Left lung (tissue), 10 donors: ENCODE results near the gene OSBPL3. TPM values are rescaled to one million over a fixed set of nuclear protein-coding genes. Genes with fewer than 3 reads are reported as not detected.

Source experiments
- ATAC-seq: fragments of 200-7000 bp; cut with Tn5 transposase; one replicate; pipeline ENCODE4 v1.9.1; 2020; ENCODE audit warnings: moderate library complexity
- DNase-seq, 4 donors: peaks; one replicate each; pipeline ENCODE4 v3.0.0-alpha.2; 2013 to 2020
- H3K27ac ChIP-seq, 2 donors: fragments of 200-600 bp; sonication (generic) in 1 of 2; one replicate each; pipeline versions ENCODE4 v1.5.0 to v1.8.0; 2020 to 2021
- H3K27me3 ChIP-seq, 2 donors: fragments of 200-600 bp; sonication (generic) in 1 of 2; one replicate each; pipeline versions ENCODE4 v1.5.0 to v1.8.0; 2020 to 2021
- H3K36me3 ChIP-seq, 2 donors: fragments of 200-600 bp; sonication (generic) in 1 of 2; one replicate each; pipeline versions ENCODE4 v1.5.0 to v1.8.0; 2020 to 2021
- H3K4me1 ChIP-seq, 2 donors: fragments of 200-600 bp; one replicate each; pipeline ENCODE4 v1.8.0; 2021
- H3K4me3 ChIP-seq, 2 donors: fragments of 200-600 bp; sonication (generic) in 1 of 2; one replicate each; pipeline versions ENCODE4 v1.5.0 to v1.8.0; 2020 to 2021; ENCODE audit warnings: mild to moderate bottlenecking in 1 of 2
- H3K9me3 ChIP-seq, 2 donors: fragments of 200-600 bp; sonication (generic) in 1 of 2; one replicate each; pipeline versions ENCODE4 v1.5.0 to v1.8.0; 2020 to 2021
- CTCF ChIP-seq, 2 donors: fragments of 200-600 bp; sonication (generic) in 1 of 2; IDR thresholded peaks; one replicate each; pipeline versions ENCODE4 v1.5.0 to v1.8.0; 2021; ENCODE audit warnings: antibody characterized with exemption in 2 of 2
- intact Hi-C, 2 donors: fragments of 100-400 bp; cut with DNase I; formaldehyde crosslinking; loops; one replicate each; pipeline versions ENCODE4 v1.11.2 to v1.14.2; 2022
- polyA plus RNA-seq, 6 donors: library from polyadenylated mRNA; unstranded; fragments of 120-200 nt; gene quantifications; one replicate each; pipeline ENCODE4 v1.2.1, GENCODE V29; 2013; ENCODE audit not compliant: insufficient read length in 6 of 6
- total RNA-seq, 2 donors: library from RNA; stranded (reverse); fragmentation: NEBNext Ultra II Directional; extraction: Animal tissue kit (Norgen Biotek cat#: 25700); gene quantifications; one replicate each; pipeline ENCODE4 v1.2.1, GENCODE V29; 2021
- donor health status: DM: no; HTN: yes; CAD: no.
- donor health status: DM: no; HTN: no; CAD: no.

Gene OSBPL3
- total and polyA plus RNA-seq, 8 donors: 2.3 to 30.5 (median 3.3) TPM

- peaks cover 0 to 6% of the 10 kb centered on the region in 2 donors for H3K4me1 ChIP-seq
- intact Hi-C loops: no loop called here
- H3K9me3 ChIP-seq: no peaks in the 10 kb centered on the region
- no peak overlapping the region for H3K27ac ChIP-seq
- H3K27me3 ChIP-seq: no peaks in the 10 kb centered on the region
- TF ChIP-seq CTCF (IDR thresholded peaks at IDR 0.05): no peak
- no peaks in the 10 kb centered on the region for H3K36me3 ChIP-seq
- DNase-seq: no peak
- no peak for ATAC-seq
- no peak overlapping the region for H3K4me3 ChIP-seq
These were observed 77.7 kb downstream of the OSBPL3 start for GRCh38 chr7:24902276-24902675.

- Histone ChIP-seq H3K9me3 (no peaks in the 10 kb centered on the region), H3K36me3 (no peaks in the 10 kb centered on the region), H3K27me3 (no peaks in the 10 kb centered on the region), H3K4me1 (peaks cover 0 to under 1% of the 10 kb centered on the region in 2 donors), H3K27ac (no peak overlapping the region), H3K4me3 (no peak overlapping the region)
- no peak for ATAC-seq
- intact Hi-C loops: no loop called here
- DNase-seq: no peak
- TF ChIP-seq CTCF (IDR thresholded peaks at IDR 0.05): no peak
These were observed 80.1 kb downstream of the OSBPL3 start for GRCh38 chr7:24899905-24900304.

GRCh38 chr7:24899161-24899560 lies 80.8 kb downstream of the OSBPL3 start:
- no peak for DNase-seq
- H3K9me3 ChIP-seq: no peaks in the 10 kb centered on the region
- no peak overlapping the region for H3K4me3 ChIP-seq
- H3K36me3 ChIP-seq: no peaks in the 10 kb centered on the region
- intact Hi-C loops: no loop called here
- TF ChIP-seq CTCF (IDR thresholded peaks at IDR 0.05): no peak
- peak; percentile 11 for ATAC-seq
- H3K27ac ChIP-seq: no peak overlapping the region
- H3K27me3 ChIP-seq: no peaks in the 10 kb centered on the region
- no peaks in the 10 kb centered on the region for H3K4me1 ChIP-seq

- intact Hi-C loops: no loop called here
- no peak for ATAC-seq
These were observed 81.3 kb downstream of the OSBPL3 start for GRCh38 chr7:24898691-24899090.

GRCh38 chr7:24896031-24896501 lies 83.9 kb downstream of the OSBPL3 start:
- Histone ChIP-seq H3K27me3 (no peaks in the 10 kb centered on the region), H3K4me1 (no peaks in the 10 kb centered on the region), H3K9me3 (no peaks in the 10 kb centered on the region), H3K4me3 (no peak overlapping the region), H3K36me3 (no peaks in the 10 kb centered on the region), H3K27ac (no peak overlapping the region)
- DNase-seq (no peak), ATAC-seq (peak; percentile 33)
- intact Hi-C loops: no loop called here
- no peak for TF ChIP-seq CTCF (IDR thresholded peaks at IDR 0.05)

More at GRCh38 chr7:24898691-24899090, 81.3 kb downstream of the OSBPL3 start:
- no peaks in the 10 kb centered on the region for H3K4me1 ChIP-seq
- H3K9me3 ChIP-seq: no peaks in the 10 kb centered on the region
- no peak for DNase-seq
- no peaks in the 10 kb centered on the region for H3K36me3 ChIP-seq
- no peak overlapping the region for H3K4me3 ChIP-seq
- no peaks in the 10 kb centered on the region for H3K27me3 ChIP-seq
- H3K27ac ChIP-seq: no peak overlapping the region
- no peak for TF ChIP-seq CTCF (IDR thresholded peaks at IDR 0.05)
